ENCODE data around the gene RAD23B. TPM values are rescaled to one million over a fixed set of nuclear protein-coding genes. Genes with fewer than 3 reads are reported as not detected.

The RAD23B gene
- total RNA-seq, 2 donors from 2014 or later = 33.3 to 57.4 TPM

DNA sequence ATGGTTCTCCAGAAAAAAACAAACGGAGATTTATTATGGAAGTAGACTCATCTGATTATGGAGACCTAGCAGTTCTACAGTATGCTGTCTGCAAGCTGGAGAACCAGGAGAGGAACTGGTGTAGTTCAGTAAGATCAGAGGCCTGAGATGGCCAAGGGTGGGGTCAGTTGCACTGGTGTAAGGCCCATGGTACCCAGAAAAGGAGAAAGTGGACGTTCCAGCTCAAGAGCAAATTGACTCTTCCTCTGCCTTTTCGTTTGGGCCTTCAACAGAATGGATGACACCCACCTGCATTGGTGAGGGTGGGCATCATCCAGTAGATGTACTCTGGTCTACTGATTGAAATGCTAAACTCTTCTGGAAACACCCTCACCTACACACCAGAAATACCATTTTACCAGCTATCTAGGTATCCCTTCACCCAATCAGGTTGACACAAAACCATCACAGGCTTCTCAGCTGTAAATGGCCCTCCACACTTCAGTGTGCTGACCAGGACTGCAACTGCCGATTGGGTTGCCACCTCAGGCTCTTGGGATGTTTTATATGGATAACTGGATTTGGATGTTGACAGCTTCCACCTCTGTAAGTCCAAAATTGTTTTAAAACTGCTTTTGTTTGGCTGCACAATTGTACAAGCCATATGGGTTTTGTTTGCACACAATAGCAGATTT lies 51.2 kb downstream of the RAD23B start:
- no peak overlapping the region for H3K4me3 ChIP-seq
- no peak for DNase-seq (ENCODE audit: low spot score)
- TF ChIP-seq, protein P1, sequence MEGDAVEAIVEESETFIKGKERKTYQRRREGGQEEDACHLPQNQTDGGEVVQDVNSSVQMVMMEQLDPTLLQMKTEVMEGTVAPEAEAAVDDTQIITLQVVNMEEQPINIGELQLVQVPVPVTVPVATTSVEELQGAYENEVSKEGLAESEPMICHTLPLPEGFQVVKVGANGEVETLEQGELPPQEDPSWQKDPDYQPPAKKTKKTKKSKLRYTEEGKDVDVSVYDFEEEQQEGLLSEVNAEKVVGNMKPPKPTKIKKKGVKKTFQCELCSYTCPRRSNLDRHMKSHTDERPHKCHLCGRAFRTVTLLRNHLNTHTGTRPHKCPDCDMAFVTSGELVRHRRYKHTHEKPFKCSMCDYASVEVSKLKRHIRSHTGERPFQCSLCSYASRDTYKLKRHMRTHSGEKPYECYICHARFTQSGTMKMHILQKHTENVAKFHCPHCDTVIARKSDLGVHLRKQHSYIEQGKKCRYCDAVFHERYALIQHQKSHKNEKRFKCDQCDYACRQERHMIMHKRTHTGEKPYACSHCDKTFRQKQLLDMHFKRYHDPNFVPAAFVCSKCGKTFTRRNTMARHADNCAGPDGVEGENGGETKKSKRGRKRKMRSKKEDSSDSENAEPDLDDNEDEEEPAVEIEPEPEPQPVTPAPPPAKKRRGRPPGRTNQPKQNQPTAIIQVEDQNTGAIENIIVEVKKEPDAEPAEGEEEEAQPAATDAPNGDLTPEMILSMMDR (IDR thresholded peaks at IDR 0.05) = no peak
- peaks cover 5 to 12% of the 10 kb centered on the region in 2 donors for H3K4me1 ChIP-seq (ENCODE audit: control insufficient read depth in 1 of 2, low read depth in 2 of 2)
- peaks cover 8% of the 10 kb centered on the region for H3K36me3 ChIP-seq
- H3K9me3 ChIP-seq = no peaks in the 10 kb centered on the region
- no peaks in the 10 kb centered on the region for H3K27me3 ChIP-seq (replicated peaks; ENCODE audit: insufficient read depth)
- no peak for ATAC-seq (ENCODE audit: insufficient number of reproducible peaks, low FRiP score, low read depth)
- H3K27ac ChIP-seq = no peak overlapping the region

DNA sequence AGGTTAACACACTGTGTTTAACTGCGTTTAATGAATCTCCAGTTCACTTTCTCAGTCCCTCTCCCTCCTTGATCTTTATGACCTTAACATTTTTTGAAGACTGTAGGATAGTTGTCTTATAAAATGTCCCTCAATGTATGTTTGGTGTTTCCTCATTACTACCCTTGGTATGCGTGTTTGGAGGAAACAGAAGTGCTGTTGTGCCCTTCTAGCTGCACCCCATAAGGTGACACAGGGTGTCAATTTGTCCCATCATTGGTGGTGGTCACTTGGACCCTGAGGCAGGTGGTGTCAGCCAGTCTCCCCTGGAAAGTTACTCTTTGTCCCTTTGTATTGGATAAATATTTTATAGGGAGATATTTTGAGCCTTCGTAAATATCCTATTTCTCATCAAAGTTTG lies 52.3 kb downstream of the RAD23B start:
- Histone ChIP-seq H3K27me3 (replicated peaks; ENCODE audit: insufficient read depth) (no peaks in the 10 kb centered on the region), H3K4me3 (no peak overlapping the region), H3K27ac (no peak overlapping the region), H3K9me3 (no peaks in the 10 kb centered on the region), H3K4me1 (ENCODE audit: control insufficient read depth in 1 of 2, low read depth in 2 of 2) (peaks cover 5 to 12% of the 10 kb centered on the region in 2 donors), H3K36me3 (peaks cover 7% of the 10 kb centered on the region)
- no peak for ATAC-seq (ENCODE audit: insufficient number of reproducible peaks, low FRiP score, low read depth)
- DNase-seq (ENCODE audit: low spot score) = no peak
- TF ChIP-seq, protein P1 (IDR thresholded peaks at IDR 0.05) = no peak

DNA sequence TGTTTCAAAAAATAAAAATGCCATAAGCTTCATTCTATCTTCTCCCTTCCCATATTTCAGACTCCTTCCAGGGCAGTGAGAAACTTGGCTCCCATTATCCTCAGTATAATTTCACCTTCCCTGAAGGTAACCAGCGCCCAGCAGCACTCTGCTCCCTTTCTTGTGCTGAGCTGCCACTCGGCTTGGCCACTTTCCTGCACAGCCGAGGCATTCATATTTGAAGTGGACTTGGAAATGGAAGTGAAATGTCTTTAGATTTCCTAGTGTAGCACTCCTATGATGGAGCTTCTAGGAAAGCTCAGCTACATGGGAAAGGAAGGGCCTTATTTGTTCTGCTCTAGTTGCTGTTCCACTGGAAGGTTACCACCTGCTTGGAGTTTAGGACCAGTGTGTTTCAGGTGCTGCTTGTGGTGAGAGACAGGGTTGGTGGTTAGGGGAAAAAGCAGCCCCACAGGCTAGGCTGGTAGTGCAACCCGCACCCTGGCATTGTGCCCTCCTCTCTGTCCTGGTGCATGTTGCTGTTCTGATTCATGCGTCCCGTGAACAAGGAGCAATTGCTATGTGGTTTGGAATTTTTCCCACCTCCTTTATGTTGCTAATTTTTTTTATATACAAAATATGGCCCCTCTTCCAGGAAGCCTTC lies 53.8 kb downstream of the RAD23B start:
- Histone ChIP-seq H3K27me3 (replicated peaks; ENCODE audit: insufficient read depth) (no peaks in the 10 kb centered on the region), H3K4me3 (no peak overlapping the region), H3K27ac (no peak overlapping the region), H3K36me3 (peaks cover 7% of the 10 kb centered on the region), H3K4me1 (ENCODE audit: control insufficient read depth in 1 of 2, low read depth in 2 of 2) (peaks cover 5 to 12% of the 10 kb centered on the region in 2 donors), H3K9me3 (no peaks in the 10 kb centered on the region)
- TF ChIP-seq, protein P1 (IDR thresholded peaks at IDR 0.05) = no peak
- DNase-seq (ENCODE audit: low spot score) (no peak), ATAC-seq (ENCODE audit: insufficient number of reproducible peaks, low FRiP score, low read depth) (no peak)

DNA sequence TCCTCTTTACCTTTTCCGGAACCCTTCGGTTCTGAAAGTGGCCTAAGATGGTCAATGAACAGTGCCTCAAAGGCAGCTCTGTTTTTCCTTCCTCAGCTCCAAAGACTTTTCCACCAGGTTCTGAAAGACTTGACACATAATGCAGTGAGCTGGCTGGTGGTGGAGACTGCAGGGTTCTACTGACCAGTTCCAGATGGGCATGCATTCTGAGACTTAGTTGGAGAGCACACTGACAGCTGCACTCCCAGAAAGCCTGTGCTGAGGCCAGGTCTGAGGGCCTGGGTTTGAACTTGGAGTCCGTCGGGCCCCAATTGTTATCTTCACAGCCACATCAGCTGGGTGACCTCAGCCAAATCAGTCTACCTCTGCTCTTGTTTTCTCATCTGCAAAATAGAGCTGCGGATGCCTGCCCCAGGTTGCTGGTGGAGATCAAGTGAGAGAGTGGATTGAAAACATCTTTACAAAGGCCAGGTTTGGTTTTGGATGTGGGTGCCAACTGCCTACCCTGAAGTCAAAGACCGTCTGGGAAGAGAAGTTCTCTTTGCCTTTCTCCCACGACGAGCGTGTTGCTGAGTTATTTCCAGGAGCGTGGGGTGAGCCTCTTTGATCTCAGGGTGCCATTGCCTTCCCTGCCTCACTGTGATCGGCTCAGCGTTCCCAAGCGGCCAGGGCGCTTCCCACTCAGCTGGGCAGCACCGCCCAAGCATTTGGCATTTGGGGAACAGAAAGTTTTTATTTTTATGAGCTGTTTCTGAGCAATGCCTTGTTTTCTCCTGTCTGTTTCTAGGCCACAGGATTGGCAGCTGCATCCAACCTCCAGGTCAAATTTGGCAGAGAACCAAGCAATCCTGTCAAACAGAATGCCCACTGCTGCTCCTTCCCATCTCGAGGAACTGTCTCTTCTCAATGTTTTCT lies 54.9 kb downstream of the RAD23B start:
- Histone ChIP-seq H3K27me3 (replicated peaks; ENCODE audit: insufficient read depth) (no peaks in the 10 kb centered on the region), H3K4me1 (ENCODE audit: control insufficient read depth in 1 of 2, low read depth in 2 of 2) (peaks cover 5 to 12% of the 10 kb centered on the region in 2 donors), H3K27ac (no peak overlapping the region), H3K9me3 (no peaks in the 10 kb centered on the region), H3K36me3 (peaks cover 4% of the 10 kb centered on the region), H3K4me3 (no peak overlapping the region)
- TF ChIP-seq, protein P1 (IDR thresholded peaks at IDR 0.05) = no peak
- ATAC-seq (ENCODE audit: insufficient number of reproducible peaks, low FRiP score, low read depth) = no peak
- DNase-seq (ENCODE audit: low spot score) = no peak

All from thoracic aorta (tissue), 2 donors.